HL-60 (cell line): ENCODE measurements around the gene TIGD1.

Source experiments
- GABPA ChIP-seq: IDR thresholded peaks from 2 replicates; pipeline ENCODE4 v1.6.1; 2012; ENCODE audit warnings: low read depth
- POLR2AphosphoS5 ChIP-seq: IDR thresholded peaks from 2 replicates; pipeline ENCODE4 v1.6.1; 2012; ENCODE audit warnings: low read depth
- SPI1 ChIP-seq: IDR thresholded peaks from 2 replicates; pipeline ENCODE4 v1.6.1; 2012; ENCODE audit warnings: low read depth, mild to moderate bottlenecking, borderline replicate concordance
- TF ChIP-seq, protein P1 (sequence below): IDR thresholded peaks from 2 replicates; pipeline ENCODE4 v1.6.1; 2012; ENCODE audit warnings: low read depth; ENCODE audit not compliant: insufficient replicate concordance
- TF ChIP-seq, protein P2 (sequence below): IDR thresholded peaks from one replicate; pipeline ENCODE4 v1.5.1; 2011; ENCODE audit warnings: low read length, control low read depth, inconsistent platforms; ENCODE audit not compliant: insufficient read depth

GRCh38 chr2:232593982-232594381 is 43.6 kb upstream of the TIGD1 start:
- TF ChIP-seq, protein P1, sequence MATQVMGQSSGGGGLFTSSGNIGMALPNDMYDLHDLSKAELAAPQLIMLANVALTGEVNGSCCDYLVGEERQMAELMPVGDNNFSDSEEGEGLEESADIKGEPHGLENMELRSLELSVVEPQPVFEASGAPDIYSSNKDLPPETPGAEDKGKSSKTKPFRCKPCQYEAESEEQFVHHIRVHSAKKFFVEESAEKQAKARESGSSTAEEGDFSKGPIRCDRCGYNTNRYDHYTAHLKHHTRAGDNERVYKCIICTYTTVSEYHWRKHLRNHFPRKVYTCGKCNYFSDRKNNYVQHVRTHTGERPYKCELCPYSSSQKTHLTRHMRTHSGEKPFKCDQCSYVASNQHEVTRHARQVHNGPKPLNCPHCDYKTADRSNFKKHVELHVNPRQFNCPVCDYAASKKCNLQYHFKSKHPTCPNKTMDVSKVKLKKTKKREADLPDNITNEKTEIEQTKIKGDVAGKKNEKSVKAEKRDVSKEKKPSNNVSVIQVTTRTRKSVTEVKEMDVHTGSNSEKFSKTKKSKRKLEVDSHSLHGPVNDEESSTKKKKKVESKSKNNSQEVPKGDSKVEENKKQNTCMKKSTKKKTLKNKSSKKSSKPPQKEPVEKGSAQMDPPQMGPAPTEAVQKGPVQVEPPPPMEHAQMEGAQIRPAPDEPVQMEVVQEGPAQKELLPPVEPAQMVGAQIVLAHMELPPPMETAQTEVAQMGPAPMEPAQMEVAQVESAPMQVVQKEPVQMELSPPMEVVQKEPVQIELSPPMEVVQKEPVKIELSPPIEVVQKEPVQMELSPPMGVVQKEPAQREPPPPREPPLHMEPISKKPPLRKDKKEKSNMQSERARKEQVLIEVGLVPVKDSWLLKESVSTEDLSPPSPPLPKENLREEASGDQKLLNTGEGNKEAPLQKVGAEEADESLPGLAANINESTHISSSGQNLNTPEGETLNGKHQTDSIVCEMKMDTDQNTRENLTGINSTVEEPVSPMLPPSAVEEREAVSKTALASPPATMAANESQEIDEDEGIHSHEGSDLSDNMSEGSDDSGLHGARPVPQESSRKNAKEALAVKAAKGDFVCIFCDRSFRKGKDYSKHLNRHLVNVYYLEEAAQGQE: no peak
- TF ChIP-seq, protein P2, sequence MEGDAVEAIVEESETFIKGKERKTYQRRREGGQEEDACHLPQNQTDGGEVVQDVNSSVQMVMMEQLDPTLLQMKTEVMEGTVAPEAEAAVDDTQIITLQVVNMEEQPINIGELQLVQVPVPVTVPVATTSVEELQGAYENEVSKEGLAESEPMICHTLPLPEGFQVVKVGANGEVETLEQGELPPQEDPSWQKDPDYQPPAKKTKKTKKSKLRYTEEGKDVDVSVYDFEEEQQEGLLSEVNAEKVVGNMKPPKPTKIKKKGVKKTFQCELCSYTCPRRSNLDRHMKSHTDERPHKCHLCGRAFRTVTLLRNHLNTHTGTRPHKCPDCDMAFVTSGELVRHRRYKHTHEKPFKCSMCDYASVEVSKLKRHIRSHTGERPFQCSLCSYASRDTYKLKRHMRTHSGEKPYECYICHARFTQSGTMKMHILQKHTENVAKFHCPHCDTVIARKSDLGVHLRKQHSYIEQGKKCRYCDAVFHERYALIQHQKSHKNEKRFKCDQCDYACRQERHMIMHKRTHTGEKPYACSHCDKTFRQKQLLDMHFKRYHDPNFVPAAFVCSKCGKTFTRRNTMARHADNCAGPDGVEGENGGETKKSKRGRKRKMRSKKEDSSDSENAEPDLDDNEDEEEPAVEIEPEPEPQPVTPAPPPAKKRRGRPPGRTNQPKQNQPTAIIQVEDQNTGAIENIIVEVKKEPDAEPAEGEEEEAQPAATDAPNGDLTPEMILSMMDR: no peak
- no peak for TF ChIP-seq POLR2AphosphoS5
- TF ChIP-seq GABPA: no peak
- no peak for TF ChIP-seq SPI1
